Activated CD4-positive, alpha-beta T cell treated with anti-CD3 and anti-CD28 coated beads, Interleukin-2, amount 50 U/mL, for 24 hours (primary cell): ENCODE results near the gene SPTBN4.
"Not testable (repeated sequence)": the region's sequence is repeated elsewhere in the genome, so short reads cannot be mapped to it uniquely, and the experiment has no call there.

ENCODE experiments used
- DNase-seq, 2 donors: peaks; one replicate each; pipeline ENCODE4 v3.0.0-alpha.2; 2020; ENCODE audit warnings: low read depth in 1 of 2, low spot score in 1 of 2

The SPTBN4 gene

GRCh38 chr19:40502647-40503319 is 36.0 kb downstream of the SPTBN4 start:
- no peak for DNase-seq

GRCh38 chr19:40503320-40503695 is 36.5 kb downstream of the SPTBN4 start:
- no peak for DNase-seq

- DNase-seq: no peak
These were observed 39.3 kb downstream of the SPTBN4 start for GRCh38 chr19:40506099-40506498.

GRCh38 chr19:40507892-40508291 is 41.1 kb downstream of the SPTBN4 start:
- no peak for DNase-seq

GRCh38 chr19:40508739-40509260 is 42.0 kb downstream of the SPTBN4 start:
- DNase-seq: no peak

GRCh38 chr19:40510526-40511115 is 43.8 kb downstream of the SPTBN4 start:
- no peak for DNase-seq

GRCh38 chr19:40511487-40511886 is 44.7 kb downstream of the SPTBN4 start:
- no peak for DNase-seq

- no peak for DNase-seq
These were observed 45.3 kb downstream of the SPTBN4 start for GRCh38 chr19:40512110-40512472.

GRCh38 chr19:40512473-40513344 is 45.9 kb downstream of the SPTBN4 start:
- no peak for DNase-seq

- no peak for DNase-seq
These were observed 46.5 kb downstream of the SPTBN4 start for GRCh38 chr19:40513345-40513678.

- no peak for DNase-seq
These were observed 47.0 kb downstream of the SPTBN4 start for GRCh38 chr19:40513741-40514315.

- DNase-seq: no peak
These were observed 50.4 kb downstream of the SPTBN4 start for GRCh38 chr19:40517248-40517647.

GRCh38 chr19:40519352-40520322 is 52.8 kb downstream of the SPTBN4 start:
- no peak for DNase-seq

- DNase-seq: no peak
These were observed 54.5 kb downstream of the SPTBN4 start for GRCh38 chr19:40521276-40521675.

- DNase-seq: not testable (repeated sequence)
These were observed 55.1 kb downstream of the SPTBN4 start for GRCh38 chr19:40521900-40522299.

- DNase-seq: peak in 1 of 2 donors; percentile 22
These were observed 56.7 kb downstream of the SPTBN4 start for GRCh38 chr19:40523322-40524047.

- DNase-seq: no peak
These were observed 57.3 kb downstream of the SPTBN4 start for GRCh38 chr19:40524133-40524549.

GRCh38 chr19:40524655-40525054 is 57.9 kb downstream of the SPTBN4 start:
- DNase-seq: no peak

GRCh38 chr19:40525234-40526051 is 58.6 kb downstream of the SPTBN4 start:
- no peak for DNase-seq
